ENCODE results near the gene CYBB.
"Not testable (repeated sequence)": the region's sequence is repeated elsewhere in the genome, so short reads cannot be mapped to it uniquely, and the experiment has no call there.

Gene CYBB

GRCh38 chrX:37767430-37767829 is 12.4 kb upstream of the CYBB start:
- no peak for DNase-seq
- no peak for TF ChIP-seq GATA1 (IDR thresholded peaks at IDR 0.05; ENCODE audit: low read depth, low read length)
- TF ChIP-seq POLR2A (IDR thresholded peaks at IDR 0.05; ENCODE audit: low read length): no peak

GRCh38 chrX:37768866-37769265 is 11.0 kb upstream of the CYBB start:
- not testable (repeated sequence) for DNase-seq

- no peak for DNase-seq
- TF ChIP-seq GATA1 (IDR thresholded peaks at IDR 0.05; ENCODE audit: low read depth, low read length) (no peak), POLR2A (IDR thresholded peaks at IDR 0.05; ENCODE audit: low read length) (no peak)
Measured at GRCh38 chrX:37776283-37776986, 3.4 kb upstream of the CYBB start.

- no peak for DNase-seq
- no peak for TF ChIP-seq GATA1 (IDR thresholded peaks at IDR 0.05; ENCODE audit: low read depth, low read length)
- TF ChIP-seq POLR2A (IDR thresholded peaks at IDR 0.05; ENCODE audit: low read length): no peak
Measured at GRCh38 chrX:37776987-37777325, 2.9 kb upstream of the CYBB start.

GRCh38 chrX:37781081-37781480 is 1.2 kb downstream of the CYBB start:
- TF ChIP-seq POLR2A (IDR thresholded peaks at IDR 0.05; ENCODE audit: low read length) (no peak), GATA1 (IDR thresholded peaks at IDR 0.05; ENCODE audit: low read depth, low read length) (no peak)
- DNase-seq: no peak

GRCh38 chrX:37781814-37782213 is 2.0 kb downstream of the CYBB start:
- DNase-seq: no peak
- TF ChIP-seq POLR2A (IDR thresholded peaks at IDR 0.05; ENCODE audit: low read length) (no peak), GATA1 (IDR thresholded peaks at IDR 0.05; ENCODE audit: low read depth, low read length) (no peak)

- TF ChIP-seq POLR2A (IDR thresholded peaks at IDR 0.05; ENCODE audit: low read length) (no peak), GATA1 (IDR thresholded peaks at IDR 0.05; ENCODE audit: low read depth, low read length) (no peak)
- DNase-seq: no peak
Measured at GRCh38 chrX:37782359-37782758, 2.5 kb downstream of the CYBB start.

- no peak for TF ChIP-seq GATA1 (IDR thresholded peaks at IDR 0.05; ENCODE audit: low read depth, low read length)
- no peak for TF ChIP-seq POLR2A (IDR thresholded peaks at IDR 0.05; ENCODE audit: low read length)
- DNase-seq: no peak
Measured at GRCh38 chrX:37783305-37783704, 3.4 kb downstream of the CYBB start.

- TF ChIP-seq POLR2A (IDR thresholded peaks at IDR 0.05; ENCODE audit: low read length) (no peak), GATA1 (IDR thresholded peaks at IDR 0.05; ENCODE audit: low read depth, low read length) (no peak)
- DNase-seq: no peak
Measured at GRCh38 chrX:37785569-37785968, 5.7 kb downstream of the CYBB start.

- TF ChIP-seq GATA1 (IDR thresholded peaks at IDR 0.05; ENCODE audit: low read depth, low read length) (no peak), POLR2A (IDR thresholded peaks at IDR 0.05; ENCODE audit: low read length) (no peak)
Measured at GRCh38 chrX:37786624-37787422, 7.0 kb downstream of the CYBB start.

GRCh38 chrX:37787423-37787869 is 7.6 kb downstream of the CYBB start:
- DNase-seq: no peak
- no peak for TF ChIP-seq GATA1 (IDR thresholded peaks at IDR 0.05; ENCODE audit: low read depth, low read length)
- TF ChIP-seq POLR2A (IDR thresholded peaks at IDR 0.05; ENCODE audit: low read length): no peak

More at GRCh38 chrX:37786624-37787422, 7.0 kb downstream of the CYBB start:
- DNase-seq: peak in 1 of 2 experiments; percentile 0

- no peak for DNase-seq
- TF ChIP-seq GATA1 (IDR thresholded peaks at IDR 0.05; ENCODE audit: low read depth, low read length): no peak
- TF ChIP-seq POLR2A (IDR thresholded peaks at IDR 0.05; ENCODE audit: low read length): no peak
Measured at GRCh38 chrX:37796310-37796709, 16.5 kb downstream of the CYBB start.

- no peak for DNase-seq
- TF ChIP-seq GATA1 (IDR thresholded peaks at IDR 0.05; ENCODE audit: low read depth, low read length) (no peak), POLR2A (IDR thresholded peaks at IDR 0.05; ENCODE audit: low read length) (no peak)
Measured at GRCh38 chrX:37796805-37797204, 16.9 kb downstream of the CYBB start.

GRCh38 chrX:37799936-37800335 is 20.1 kb downstream of the CYBB start:
- DNase-seq: no peak
- TF ChIP-seq POLR2A (IDR thresholded peaks at IDR 0.05; ENCODE audit: low read length) (no peak), GATA1 (IDR thresholded peaks at IDR 0.05; ENCODE audit: low read depth, low read length) (no peak)

GRCh38 chrX:37800717-37801116 is 20.9 kb downstream of the CYBB start:
- no peak for DNase-seq
- TF ChIP-seq GATA1 (IDR thresholded peaks at IDR 0.05; ENCODE audit: low read depth, low read length) (no peak), POLR2A (IDR thresholded peaks at IDR 0.05; ENCODE audit: low read length) (no peak)
